SK-N-SH (cell line): ENCODE measurements around the gene PRICKLE4. TPM values are rescaled to one million over a fixed set of nuclear protein-coding genes. Genes with fewer than 3 reads are reported as not detected.

Experiments used
- CTCF ChIA-PET: fragments of 300-600, 350-600 bp; formaldehyde crosslinking; extraction: SDS; loops from one replicate; lab custom pipeline; 2021; lab: Yijun Ruan, JAX
- POLR2A ChIA-PET: fragments of 350-600 bp; sonication (Branson Sonifier 250); formaldehyde crosslinking; extraction: SDS; loops from one replicate; lab custom pipeline; 2020; ENCODE audit warnings: antibody characterized with exemption, inconsistent platforms; lab: Yijun Ruan, JAX
- DNase-seq: peaks from one replicate; pipeline ENCODE4 v3.0.0; 2012
- H2AFZ ChIP-seq: fragments of 200-600 bp; sonication (generic); 2 replicates; pipeline ENCODE4 v1.8.1; 2016; ENCODE audit warnings: antibody characterized with exemption, mild to moderate bottlenecking, low read depth
- H3F3A ChIP-seq: fragments of 200-600 bp; sonication (generic); replicated peaks from 2 replicates; pipeline ENCODE3; 2016; ENCODE audit warnings: antibody characterized with exemption, mild to moderate bottlenecking; ENCODE audit not compliant: insufficient read depth
- H3K27ac ChIP-seq, 2 experiments: fragments of 200-500 bp in 1 of 2; fragments of 200-600 bp in 1 of 2; sonication (Bioruptor generic) in 1 of 2; sonication (generic), shearing (Covaris generic) in 1 of 2; 2 replicates each; pipeline versions ENCODE4 v1.5.1 to v1.6.1; 2014 to 2016; ENCODE audit warnings: low read depth in 2 of 2, inconsistent platforms in 1 of 2, low read length in 1 of 2, mild to moderate bottlenecking in 1 of 2, mixed read lengths in 1 of 2
- H3K27me3 ChIP-seq: fragments of 200-600 bp; sonication (generic), shearing (Covaris generic); 2 replicates; pipeline ENCODE4 v1.6.1; 2016; ENCODE audit warnings: mixed run types; ENCODE audit not compliant: insufficient read depth
- H3K36me3 ChIP-seq, 2 experiments: fragments of 200-500 bp in 1 of 2; fragments of 200-600 bp in 1 of 2; sonication (Bioruptor generic) in 1 of 2; sonication (generic) in 1 of 2; replicated peaks in 1 of 2; 2 replicates each; pipeline versions ENCODE3 to v1.5.1; 2014 to 2016; ENCODE audit warnings: low read length in 1 of 2, mild to moderate bottlenecking in 1 of 2; ENCODE audit not compliant: insufficient read depth in 2 of 2, control insufficient read depth in 1 of 2
- H3K4me1 ChIP-seq, 2 experiments: fragments of 200-500 bp in 1 of 2; fragments of 200-600 bp in 1 of 2; sonication (Bioruptor generic) in 1 of 2; sonication (generic), shearing (Covaris generic) in 1 of 2; 2 replicates each; pipeline versions ENCODE4 v1.5.1 to v1.6.1; 2014 to 2016; ENCODE audit warnings: low read depth in 1 of 2, low read length in 1 of 2, mixed run types in 1 of 2; ENCODE audit not compliant: insufficient read depth in 2 of 2, control insufficient read depth in 1 of 2
- H3K4me2 ChIP-seq: fragments of 200-600 bp; sonication (generic), shearing (Covaris generic); 2 replicates; pipeline ENCODE4 v1.6.1; 2017; ENCODE audit warnings: mixed run types
- H3K4me3 ChIP-seq, 2 experiments: fragments of 200-500 bp in 1 of 2; fragments of 200-600 bp in 1 of 2; sonication (Bioruptor generic) in 1 of 2; sonication (generic), shearing (Covaris generic) in 1 of 2; 2 replicates each; pipeline versions ENCODE4 v1.5.1 to v1.8.1; 2014 to 2016; ENCODE audit warnings: low read depth in 2 of 2, inconsistent platforms in 1 of 2, low read length in 1 of 2, mild to moderate bottlenecking in 1 of 2, mixed read lengths in 1 of 2, moderate library complexity in 1 of 2
- H3K79me2 ChIP-seq: fragments of 200-600 bp; sonication (generic); 2 replicates; pipeline ENCODE4 v1.8.1; 2017; ENCODE audit warnings: mild to moderate bottlenecking; ENCODE audit not compliant: insufficient read depth
- H3K9ac ChIP-seq: fragments of 200-600 bp; sonication (generic); 2 replicates; pipeline ENCODE4 v1.6.1; 2017; ENCODE audit warnings: mixed run types
- H3K9me2 ChIP-seq: fragments of 200-600 bp; sonication (generic); 2 replicates; pipeline ENCODE4 v1.6.1; 2017; ENCODE audit warnings: mixed run types
- H3K9me3 ChIP-seq: fragments of 200-600 bp; sonication (generic); 2 replicates; pipeline ENCODE4 v1.6.1; 2017; ENCODE audit warnings: mixed run types, mild to moderate bottlenecking, moderate library complexity
- H4K20me1 ChIP-seq: fragments of 200-600 bp; sonication (generic); 2 replicates; pipeline ENCODE4 v1.6.1; 2017; ENCODE audit warnings: mild to moderate bottlenecking, mixed run types; ENCODE audit not compliant: insufficient read depth
- ELF1 ChIP-seq: IDR thresholded peaks from 2 replicates; pipeline ENCODE4 v1.4.0; 2012
- EZH2phosphoT487 ChIP-seq: fragments of 200-600 bp; sonication (generic); IDR thresholded peaks from 2 replicates; pipeline ENCODE4 v1.6.1; 2017; ENCODE audit warnings: low read depth, mixed run types, mild to moderate bottlenecking, antibody characterized with exemption, moderate library complexity, borderline replicate concordance
- FOXM1 ChIP-seq: IDR thresholded peaks from 2 replicates; pipeline ENCODE4 v1.4.0; 2012; ENCODE audit warnings: low read depth, mild to moderate bottlenecking
- GATA2 ChIP-seq: sonication (generic); formaldehyde crosslinking; IDR thresholded peaks from 2 replicates; pipeline ENCODE4 v1.5.0; 2020; ENCODE audit warnings: mild to moderate bottlenecking, missing genetic modification reagents
- JUND ChIP-seq: IDR thresholded peaks from 2 replicates; pipeline ENCODE4 v1.4.0; 2012
- MXI1 ChIP-seq: IDR thresholded peaks from 2 replicates; pipeline ENCODE4 v1.6.1; 2012; ENCODE audit warnings: mild to moderate bottlenecking, low read depth, low read length, improper control_type of control experiment
- NFIC ChIP-seq: IDR thresholded peaks from 2 replicates; pipeline ENCODE4 v1.4.0; 2012; ENCODE audit warnings: borderline replicate concordance
- NRF1 ChIP-seq: IDR thresholded peaks from 2 replicates; pipeline ENCODE4 v1.6.1; 2012; ENCODE audit warnings: low read depth, mild to moderate bottlenecking, low read length
- RCOR1 ChIP-seq: fragments of 150-350 bp; IDR thresholded peaks from 2 replicates; pipeline ENCODE4 v1.6.1; 2017; ENCODE audit warnings: antibody characterized with exemption, low read length
- RFX5 ChIP-seq: IDR thresholded peaks from 2 replicates; pipeline ENCODE4 v1.6.1; 2012; ENCODE audit warnings: mild to moderate bottlenecking, improper control_type of control experiment, low read length
- RXRA ChIP-seq: IDR thresholded peaks from 2 replicates; pipeline ENCODE4 v1.4.0; 2012; ENCODE audit warnings: low read depth, mild to moderate bottlenecking, borderline replicate concordance
- SMC3 ChIP-seq: IDR thresholded peaks from 2 replicates; pipeline ENCODE4 v1.6.1; 2012; ENCODE audit warnings: low read depth, low read length, improper control_type of control experiment
- TAF1 ChIP-seq: IDR thresholded peaks from 2 replicates; pipeline ENCODE4 v1.6.1; 2012; ENCODE audit warnings: low read depth, mild to moderate bottlenecking, low read length, moderate library complexity, borderline replicate concordance
- TEAD4 ChIP-seq: IDR thresholded peaks from 2 replicates; pipeline ENCODE4 v1.4.0; 2012; ENCODE audit warnings: mild to moderate bottlenecking, borderline replicate concordance; ENCODE audit not compliant: insufficient read depth
- WGBS: methylation state at CpG from one replicate; pipeline ENCODE4 v1.1.6; 2017; ENCODE audit warnings: low lambda C conversion rate; 5-methylcytosine and 5-hydroxymethylcytosine counted together
- polyA plus RNA-seq, 3 experiments: library from polyadenylated mRNA; depleted of rRNA; stranded (reverse); fragments of >200 nt; gene quantifications; 2 replicates each; pipeline ENCODE4 v1.2.3, GENCODE V29; 2012
- TF ChIP-seq, protein P1 (sequence below): fragments of 150-350 bp; IDR thresholded peaks from 2 replicates; pipeline ENCODE4 v1.6.1; 2017; ENCODE audit warnings: antibody characterized with exemption, low read length, low read depth, borderline replicate concordance
- TF ChIP-seq, protein P2 (sequence below): IDR thresholded peaks from 2 replicates; pipeline ENCODE4 v1.6.1; 2012; ENCODE audit warnings: mild to moderate bottlenecking, low read depth, low read length, moderate library complexity
- TF ChIP-seq, protein P3 (sequence below): IDR thresholded peaks from 2 replicates; pipeline ENCODE4 v1.4.0; 2012; ENCODE audit warnings: low read depth, borderline replicate concordance

PRICKLE4 gene
- polyA plus RNA-seq, 1 of the 3 experiments (the other 2 are of a cell fraction): 3.9 TPM

DNA sequence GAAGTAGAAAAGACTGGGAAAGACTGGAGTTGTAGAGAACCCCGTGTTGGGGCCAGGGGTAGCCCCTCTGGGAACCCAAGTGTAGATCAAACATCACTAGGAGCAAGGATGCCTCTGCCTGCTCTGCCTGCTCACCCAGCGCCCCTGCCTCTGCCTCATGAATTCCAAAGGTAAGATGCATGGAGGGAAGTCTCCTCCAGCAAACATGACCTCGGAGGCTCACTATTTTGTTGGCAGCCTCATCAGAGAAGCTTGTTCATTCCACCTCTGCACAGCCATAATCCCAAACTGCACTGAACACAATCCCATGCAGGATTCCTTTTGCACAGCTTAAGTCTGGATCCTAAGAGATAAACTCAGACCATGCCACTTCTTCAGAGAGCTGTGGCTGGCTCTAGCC, 5.7 kb upstream of the PRICKLE4 start:
- DNase-seq: no peak
- H3K9me3 ChIP-seq: no peaks in the 10 kb centered on the region
- H3K9ac ChIP-seq: no peak overlapping the region
- POLR2A ChIA-PET: no interaction called here
- no peak overlapping the region for H3K4me2 ChIP-seq
- TF ChIP-seq EZH2phosphoT487 (no peak), NFIC (no peak), RFX5 (no peak), TEAD4 (no peak), TAF1 (no peak), NRF1 (no peak), JUND (no peak)
- TF ChIP-seq, protein P1, sequence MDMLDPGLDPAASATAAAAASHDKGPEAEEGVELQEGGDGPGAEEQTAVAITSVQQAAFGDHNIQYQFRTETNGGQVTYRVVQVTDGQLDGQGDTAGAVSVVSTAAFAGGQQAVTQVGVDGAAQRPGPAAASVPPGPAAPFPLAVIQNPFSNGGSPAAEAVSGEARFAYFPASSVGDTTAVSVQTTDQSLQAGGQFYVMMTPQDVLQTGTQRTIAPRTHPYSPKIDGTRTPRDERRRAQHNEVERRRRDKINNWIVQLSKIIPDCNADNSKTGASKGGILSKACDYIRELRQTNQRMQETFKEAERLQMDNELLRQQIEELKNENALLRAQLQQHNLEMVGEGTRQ: no peak
- TF ChIP-seq, all 33 proteins: peak for 0
- CTCF ChIA-PET: interaction anchor here (0.8 to 2.9 kb wide), 6 partner anchors 11 to 407 kb away, joined by 3 to 28 read pairs (median 7); partner anchors contain the start of gene TOMM6
- Histone ChIP-seq H3K9me2 (no peaks in the 10 kb centered on the region), H2AFZ (no peak overlapping the region), H3K4me1 (peaks cover 5 to 9% of the 10 kb centered on the region in 2 experiments; a peak in 2 of 4 replicates), H3K79me2 (peaks cover 13% of the 10 kb centered on the region), H3K36me3 (peaks cover 18 to 42% of the 10 kb centered on the region in 2 experiments), H4K20me1 (no peaks in the 10 kb centered on the region), H3F3A (no peaks in the 10 kb centered on the region), H3K27ac (no peak overlapping the region), H3K27me3 (no peaks in the 10 kb centered on the region), H3K4me3 (no peak overlapping the region)
- WGBS: 100% methylated on average over 1 of the region's 3 CpGs

DNA sequence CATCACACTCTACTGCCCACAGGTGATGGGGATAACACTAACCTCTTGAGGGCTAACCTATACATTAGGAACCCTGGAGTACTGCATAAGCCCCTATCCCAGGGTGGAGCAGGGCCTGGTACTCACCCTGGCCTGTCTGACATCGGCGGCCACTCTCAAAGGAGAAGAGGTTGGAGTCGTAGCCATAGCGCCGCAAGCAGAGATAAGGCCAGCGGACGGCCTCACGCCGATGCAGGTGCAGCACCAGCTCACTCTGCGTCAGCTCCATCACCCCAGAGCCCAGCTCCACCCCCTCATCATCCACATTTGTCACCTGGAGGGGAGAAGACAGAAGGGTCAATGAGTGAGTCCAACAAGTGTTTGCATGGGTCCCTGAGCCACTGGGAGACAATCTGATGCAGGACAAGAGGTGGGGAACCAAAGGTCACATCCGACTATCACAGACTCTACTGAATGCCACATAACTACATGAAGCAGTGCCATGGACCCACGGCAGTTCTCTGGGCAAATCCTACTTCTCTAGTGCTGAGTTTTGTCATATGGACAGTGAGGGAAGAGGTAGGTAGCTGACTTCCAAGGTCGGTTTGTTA, 5.2 kb upstream of the PRICKLE4 start:
- Histone ChIP-seq H3K27ac (no peak overlapping the region), H3K79me2 (peaks cover 13% of the 10 kb centered on the region), H3K36me3 (peaks cover 18 to 40% of the 10 kb centered on the region in 2 experiments), H3K27me3 (no peaks in the 10 kb centered on the region), H3K4me1 (peaks cover 5 to 9% of the 10 kb centered on the region in 2 experiments; a peak in 2 of 4 replicates), H3K9ac (no peak overlapping the region), H3K9me2 (no peaks in the 10 kb centered on the region), H2AFZ (no peak overlapping the region), H3K4me2 (no peak overlapping the region), H3K9me3 (no peaks in the 10 kb centered on the region), H3F3A (no peaks in the 10 kb centered on the region), H4K20me1 (no peaks in the 10 kb centered on the region)
- ChIA-PET CTCF (interaction anchor here (0.5 to 2.9 kb wide), 12 partner anchors 11 to 407 kb away, joined by 3 to 28 read pairs (median 4); partner anchors contain the start of genes TFEB and TOMM6), POLR2A (no interaction called here)
- DNase-seq: no peak
- TF ChIP-seq RFX5: no peak
- TF ChIP-seq MXI1: no peak
- TF ChIP-seq, protein P2, sequence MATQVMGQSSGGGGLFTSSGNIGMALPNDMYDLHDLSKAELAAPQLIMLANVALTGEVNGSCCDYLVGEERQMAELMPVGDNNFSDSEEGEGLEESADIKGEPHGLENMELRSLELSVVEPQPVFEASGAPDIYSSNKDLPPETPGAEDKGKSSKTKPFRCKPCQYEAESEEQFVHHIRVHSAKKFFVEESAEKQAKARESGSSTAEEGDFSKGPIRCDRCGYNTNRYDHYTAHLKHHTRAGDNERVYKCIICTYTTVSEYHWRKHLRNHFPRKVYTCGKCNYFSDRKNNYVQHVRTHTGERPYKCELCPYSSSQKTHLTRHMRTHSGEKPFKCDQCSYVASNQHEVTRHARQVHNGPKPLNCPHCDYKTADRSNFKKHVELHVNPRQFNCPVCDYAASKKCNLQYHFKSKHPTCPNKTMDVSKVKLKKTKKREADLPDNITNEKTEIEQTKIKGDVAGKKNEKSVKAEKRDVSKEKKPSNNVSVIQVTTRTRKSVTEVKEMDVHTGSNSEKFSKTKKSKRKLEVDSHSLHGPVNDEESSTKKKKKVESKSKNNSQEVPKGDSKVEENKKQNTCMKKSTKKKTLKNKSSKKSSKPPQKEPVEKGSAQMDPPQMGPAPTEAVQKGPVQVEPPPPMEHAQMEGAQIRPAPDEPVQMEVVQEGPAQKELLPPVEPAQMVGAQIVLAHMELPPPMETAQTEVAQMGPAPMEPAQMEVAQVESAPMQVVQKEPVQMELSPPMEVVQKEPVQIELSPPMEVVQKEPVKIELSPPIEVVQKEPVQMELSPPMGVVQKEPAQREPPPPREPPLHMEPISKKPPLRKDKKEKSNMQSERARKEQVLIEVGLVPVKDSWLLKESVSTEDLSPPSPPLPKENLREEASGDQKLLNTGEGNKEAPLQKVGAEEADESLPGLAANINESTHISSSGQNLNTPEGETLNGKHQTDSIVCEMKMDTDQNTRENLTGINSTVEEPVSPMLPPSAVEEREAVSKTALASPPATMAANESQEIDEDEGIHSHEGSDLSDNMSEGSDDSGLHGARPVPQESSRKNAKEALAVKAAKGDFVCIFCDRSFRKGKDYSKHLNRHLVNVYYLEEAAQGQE: no peak
- no peak for TF ChIP-seq RCOR1
- TF ChIP-seq, protein P3, sequence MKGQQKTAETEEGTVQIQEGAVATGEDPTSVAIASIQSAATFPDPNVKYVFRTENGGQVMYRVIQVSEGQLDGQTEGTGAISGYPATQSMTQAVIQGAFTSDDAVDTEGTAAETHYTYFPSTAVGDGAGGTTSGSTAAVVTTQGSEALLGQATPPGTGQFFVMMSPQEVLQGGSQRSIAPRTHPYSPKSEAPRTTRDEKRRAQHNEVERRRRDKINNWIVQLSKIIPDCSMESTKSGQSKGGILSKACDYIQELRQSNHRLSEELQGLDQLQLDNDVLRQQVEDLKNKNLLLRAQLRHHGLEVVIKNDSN: no peak
- no peak for TF ChIP-seq JUND
- no peak for TF ChIP-seq ELF1
- TF ChIP-seq RXRA: no peak
- no peak for TF ChIP-seq SMC3
- TF ChIP-seq FOXM1: no peak
- TF ChIP-seq GATA2 (CRISPR knock-in tag): no peak
- TF ChIP-seq, all 33 proteins: peak for 0
- 92% methylated on average over 13 of the region's 13 CpGs for WGBS
- no peak overlapping the region for H3K4me3 ChIP-seq
